ENCODE data around the gene OR9A4.

The OR9A4 gene

GRCh38 chr7:141956084-141956483, 39.9 kb downstream of the OR9A4 start:
- TF ChIP-seq CTCF (IDR thresholded peaks at IDR 0.05; ENCODE audit: unreplicated experiment in 3 of 3): no peak
- Mint-ChIP-seq H3K9me3 (no peaks in the 10 kb centered on the region), H3K4me1 (no peaks in the 10 kb centered on the region), H3K27ac (no peak overlapping the region), H3K36me3 (ENCODE audit: low read depth) (no peaks in the 10 kb centered on the region), H3K27me3 (ENCODE audit: low read depth) (no peaks in the 10 kb centered on the region), H3K4me3 (no peak overlapping the region)

- peaks cover 6% of the 10 kb centered on the region for H3K9me3 Mint-ChIP-seq
- H3K27ac Mint-ChIP-seq: no peak overlapping the region
- no peaks in the 10 kb centered on the region for H3K4me1 Mint-ChIP-seq
These were observed 44.7 kb downstream of the OR9A4 start for GRCh38 chr7:141960687-141961422.

More at GRCh38 chr7:141960687-141961422, 44.7 kb downstream of the OR9A4 start:
- TF ChIP-seq CTCF (IDR thresholded peaks at IDR 0.05; ENCODE audit: unreplicated experiment in 3 of 3): no peak
- Mint-ChIP-seq H3K4me3 (no peak overlapping the region), H3K27me3 (ENCODE audit: low read depth) (no peaks in the 10 kb centered on the region), H3K36me3 (ENCODE audit: low read depth) (no peaks in the 10 kb centered on the region)

Measured in nephron (organoid).